OCI-LY1 (cell line): ENCODE data around the gene SERGEF.

Experiments used
- H2AFZ ChIP-seq: fragments of 200-600 bp; sonication (generic), shearing (Covaris generic); 2 replicates; pipeline ENCODE4 v1.6.0; 2014; ENCODE audit warnings: antibody characterized with exemption, mild to moderate bottlenecking, low read length
- H3F3A ChIP-seq: fragments of 200-600 bp; sonication (generic), shearing (Covaris generic); 2 replicates; pipeline ENCODE4 v1.6.0; 2014; ENCODE audit warnings: mild to moderate bottlenecking, antibody characterized with exemption, low read length, moderate library complexity; ENCODE audit not compliant: insufficient read depth
- H3K27ac ChIP-seq: fragments of 200-600 bp; sonication (generic); 2 replicates; pipeline ENCODE4 v1.5.1; 2014; ENCODE audit warnings: low read length, mixed run types, mild to moderate bottlenecking, low read depth; ENCODE audit not compliant: poor library complexity, severe bottlenecking
- H3K27me3 ChIP-seq: fragments of 200-600 bp; sonication (generic); 2 replicates; pipeline ENCODE4 v1.6.0; 2014; ENCODE audit warnings: antibody characterized with exemption, mild to moderate bottlenecking, low read length, moderate library complexity; ENCODE audit not compliant: insufficient read depth
- H3K36me3 ChIP-seq: fragments of 200-600 bp; sonication (generic); 2 replicates; pipeline ENCODE4 v1.6.1; 2014; ENCODE audit warnings: mild to moderate bottlenecking, antibody characterized with exemption, low read length, moderate library complexity, mixed read lengths; ENCODE audit not compliant: insufficient read depth
- H3K4me1 ChIP-seq: fragments of 200-600 bp; sonication (generic); 2 replicates; pipeline ENCODE4 v1.5.1; 2014; ENCODE audit warnings: mild to moderate bottlenecking, low read length, moderate library complexity; ENCODE audit not compliant: insufficient read depth, severe bottlenecking
- H3K4me2 ChIP-seq: fragments of 200-600 bp; sonication (generic), shearing (Covaris generic); 2 replicates; pipeline ENCODE4 v1.6.1; 2014; ENCODE audit warnings: low read length
- H3K4me3 ChIP-seq: fragments of 200-600 bp; sonication (generic); 2 replicates; pipeline ENCODE4 v1.5.1; 2014; ENCODE audit warnings: low read length, low read depth, mild to moderate bottlenecking, mixed read lengths; ENCODE audit not compliant: poor library complexity, severe bottlenecking
- H3K79me2 ChIP-seq: fragments of 200-600 bp; shearing (Covaris generic); 2 replicates; pipeline ENCODE4 v1.6.1; 2016; ENCODE audit warnings: mixed run types, low read length, mixed read lengths; ENCODE audit not compliant: insufficient read depth
- H3K9ac ChIP-seq: fragments of 200-600 bp; sonication (generic), shearing (Covaris generic); 2 replicates; pipeline ENCODE4 v1.6.1; 2014; ENCODE audit warnings: mild to moderate bottlenecking, low read length, mixed read lengths
- H3K9me2 ChIP-seq: fragments of 200-600 bp; sonication (generic), shearing (Covaris generic); 2 replicates; pipeline ENCODE4 v1.6.1; 2014; ENCODE audit warnings: low read depth, mild to moderate bottlenecking, low read length, mixed read lengths
- H3K9me3 ChIP-seq: fragments of 200-600 bp; shearing (Covaris generic); 2 replicates; pipeline ENCODE4 v1.6.1; 2014; ENCODE audit warnings: low read length, mixed read lengths
- H4K20me1 ChIP-seq: fragments of 200-600 bp; sonication (generic), shearing (Covaris generic); 2 replicates; pipeline ENCODE4 v1.6.0; 2016; ENCODE audit warnings: mild to moderate bottlenecking, low read length; ENCODE audit not compliant: insufficient read depth
- CTCF ChIP-seq: fragments of 200-600 bp; sonication (generic), shearing (Covaris generic); IDR thresholded peaks from 2 replicates; pipeline ENCODE4 v1.5.1; 2017; ENCODE audit warnings: mild to moderate bottlenecking, antibody characterized with exemption, low read length, moderate library complexity, mixed read lengths
- EZH2 ChIP-seq: fragments of 200-600 bp; sonication (generic), shearing (Covaris generic); IDR thresholded peaks from 2 replicates; pipeline ENCODE4 v1.8.0; 2017; ENCODE audit warnings: borderline replicate concordance, mixed run types, mild to moderate bottlenecking, antibody characterized with exemption, low read length, moderate library complexity, mixed read lengths

The SERGEF gene

GRCh38 chr11:17918049-17918605, 94.7 kb downstream of the SERGEF start:
- no peak overlapping the region for H3K4me2 ChIP-seq

GRCh38 chr11:17917556-17917955, 95.3 kb downstream of the SERGEF start:
- no peaks in the 10 kb centered on the region for H3K27me3 ChIP-seq
- H3K36me3 ChIP-seq = peaks cover 14% of the 10 kb centered on the region; the same call in 1 of the 2 replicates
- H3K79me2 ChIP-seq = no peaks in the 10 kb centered on the region
- TF ChIP-seq CTCF (no peak), EZH2 (no peak)
- no peaks in the 10 kb centered on the region for H4K20me1 ChIP-seq
- no peaks in the 10 kb centered on the region for H3K9me2 ChIP-seq
- no peak overlapping the region for H3K27ac ChIP-seq
- no peak overlapping the region for H3K4me2 ChIP-seq
- H3F3A ChIP-seq = no peaks in the 10 kb centered on the region
- H3K9me3 ChIP-seq = no peaks in the 10 kb centered on the region
- H3K4me3 ChIP-seq = no peak overlapping the region
- H3K4me1 ChIP-seq = no peaks in the 10 kb centered on the region
- H3K9ac ChIP-seq = no peak overlapping the region
- no peak overlapping the region for H2AFZ ChIP-seq

More at GRCh38 chr11:17918049-17918605, 94.7 kb downstream of the SERGEF start:
- Histone ChIP-seq H3K27me3 (no peaks in the 10 kb centered on the region), H3K79me2 (no peaks in the 10 kb centered on the region), H3K27ac (no peak overlapping the region), H3K9me2 (no peaks in the 10 kb centered on the region), H3K9ac (no peak overlapping the region), H2AFZ (no peak overlapping the region), H3K4me3 (no peak overlapping the region), H4K20me1 (no peaks in the 10 kb centered on the region), H3K9me3 (no peaks in the 10 kb centered on the region), H3F3A (no peaks in the 10 kb centered on the region), H3K4me1 (no peaks in the 10 kb centered on the region), H3K36me3 (peaks cover 15% of the 10 kb centered on the region; the same call in 1 of the 2 replicates)
- TF ChIP-seq CTCF = no peak
- no peak for TF ChIP-seq EZH2

DNA sequence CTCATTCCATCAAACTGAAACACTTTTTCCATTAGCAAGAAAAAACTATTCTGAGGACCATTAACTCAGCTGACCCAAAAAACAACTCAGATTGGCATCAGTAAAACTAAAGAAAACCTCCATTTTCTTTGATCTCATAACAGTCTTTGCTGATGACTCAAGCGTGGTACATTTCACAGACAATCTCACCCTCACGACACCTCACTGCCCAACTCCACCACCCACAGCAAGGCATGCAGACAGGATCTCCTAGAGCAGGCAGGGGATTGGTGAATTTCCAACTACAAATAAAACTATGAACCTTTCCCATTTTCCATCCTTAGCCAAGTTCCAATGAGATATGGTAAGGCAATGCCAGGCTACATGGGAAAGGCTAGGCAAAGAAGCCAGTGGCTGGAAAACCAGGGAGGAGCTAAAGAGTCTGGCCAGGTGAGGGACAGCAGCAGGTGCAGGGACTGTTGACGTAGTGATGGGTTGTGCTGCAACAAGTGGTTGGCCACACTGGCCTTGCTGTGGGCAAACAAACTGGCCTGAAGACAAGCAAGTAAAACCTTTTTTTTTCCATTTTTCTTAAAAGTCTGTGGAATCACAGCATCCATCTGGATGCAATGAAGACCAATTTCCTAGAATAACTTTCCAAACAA, 97.2 kb downstream of the SERGEF start:
- H3K9ac ChIP-seq = no peak overlapping the region
- H3K27me3 ChIP-seq = no peaks in the 10 kb centered on the region
- H3K4me2 ChIP-seq = no peak overlapping the region
- H3K9me3 ChIP-seq = no peaks in the 10 kb centered on the region
- H3K27ac ChIP-seq = no peak overlapping the region
- no peak for TF ChIP-seq CTCF
- no peak for TF ChIP-seq EZH2
- H3K4me3 ChIP-seq = no peak overlapping the region
- no peaks in the 10 kb centered on the region for H3F3A ChIP-seq
- H3K4me1 ChIP-seq = no peaks in the 10 kb centered on the region
- H2AFZ ChIP-seq = no peak overlapping the region
- peaks cover 10% of the 10 kb centered on the region; the same call in 1 of the 2 replicates for H3K36me3 ChIP-seq
- H3K9me2 ChIP-seq = no peaks in the 10 kb centered on the region
- no peaks in the 10 kb centered on the region for H3K79me2 ChIP-seq
- no peaks in the 10 kb centered on the region for H4K20me1 ChIP-seq
